K562 (cell line): ENCODE measurements around the gene ELOF1. TPM values are rescaled to one million over a fixed set of nuclear protein-coding genes. Genes with fewer than 3 reads are reported as not detected.
A peak's percentile ranks its signal among the peaks of the same experiment; 100 is the strongest.

ENCODE experiments used
- CEBPG ChIP-seq, 3 experiments: fragments of 200-800 bp in 1 of 3; sonication (Bioruptor generic) in 1 of 3; sonication (generic) in 1 of 3; formaldehyde crosslinking in 1 of 3; IDR thresholded peaks in 2 of 3; conservative IDR thresholded peaks in 1 of 3; 2 replicates each; pipeline versions ENCODE4 v1.6.1 to v1.8.0; 2016 to 2022; ENCODE audit warnings: missing compliant biosample characterization in 2 of 3, missing genetic modification characterization in 2 of 3, mild to moderate bottlenecking in 1 of 3, missing genetic modification reagents in 1 of 3
- E2F1 ChIP-seq: sonication (generic); formaldehyde crosslinking; IDR thresholded peaks from 2 replicates; pipeline ENCODE4 v1.8.1; 2023; ENCODE audit warnings: mild to moderate bottlenecking, missing genetic modification reagents, moderate library complexity
- ESRRA ChIP-seq: fragments of 450-650 bp; IDR thresholded peaks from 2 replicates; pipeline ENCODE4 v1.6.1; 2014; ENCODE audit warnings: low read depth, mild to moderate bottlenecking, moderate library complexity, borderline replicate concordance
- HDAC1 ChIP-seq, 2 experiments: fragments of 450-650 bp; IDR thresholded peaks; 2 replicates each; pipeline ENCODE4 v1.6.1; 2016 to 2017; ENCODE audit warnings: inconsistent platforms in 1 of 2, mild to moderate bottlenecking in 1 of 2, moderate library complexity in 1 of 2
- JUN ChIP-seq, 2 experiments: sonication (generic) in 1 of 2; formaldehyde crosslinking in 1 of 2; IDR thresholded peaks; 2 replicates each; pipeline versions ENCODE4 v1.6.1 to v1.8.0; 2012 to 2022; ENCODE audit warnings: borderline replicate concordance in 2 of 2, mild to moderate bottlenecking in 2 of 2, improper control_type of control experiment in 1 of 2, low read depth in 1 of 2, low read length in 1 of 2, missing genetic modification reagents in 1 of 2
- JUND ChIP-seq, 2 experiments: IDR thresholded peaks; 2 replicates in 1 of 2; 3 replicates in 1 of 2; pipeline ENCODE4 v1.6.1; 2011; ENCODE audit warnings: borderline replicate concordance in 2 of 2, low read depth in 2 of 2, low read length in 2 of 2, improper control_type of control experiment in 1 of 2, missing biosample characterization in 1 of 2, missing genetic modification characterization in 1 of 2, missing genetic modification reagents in 1 of 2
- MTF1 ChIP-seq: fragments of 250-450 bp; sonication (Bioruptor Pico); IDR thresholded peaks from 2 replicates; pipeline ENCODE4 v1.9.0; 2021; ENCODE audit warnings: moderate library complexity, mild to moderate bottlenecking, inconsistent platforms, borderline replicate concordance
- NR2C2 ChIP-seq, 2 experiments: fragments of 200-800 bp in 1 of 2; sonication (Bioruptor generic) in 1 of 2; sonication (generic) in 1 of 2; formaldehyde crosslinking in 1 of 2; IDR thresholded peaks; 2 replicates each; pipeline versions ENCODE4 v1.6.1 to v1.8.0; 2016 to 2022; ENCODE audit warnings: mild to moderate bottlenecking in 1 of 2, missing compliant biosample characterization in 1 of 2, missing genetic modification characterization in 1 of 2, missing genetic modification reagents in 1 of 2
- RBM25 ChIP-seq: fragments of 200-400 bp; formaldehyde crosslinking; IDR thresholded peaks from 2 replicates; pipeline ENCODE4 v1.6.1; 2018; ENCODE audit warnings: low read length, low read depth, moderate library complexity; ENCODE audit not compliant: severe bottlenecking
- ZNF23 ChIP-seq: fragments of 250-450 bp; sonication (Bioruptor Pico); IDR thresholded peaks from 2 replicates; pipeline ENCODE4 v1.4.0; 2020; ENCODE audit warnings: mild to moderate bottlenecking
- ZNF316 ChIP-seq: fragments of 450-650 bp; IDR thresholded peaks from 2 replicates; pipeline ENCODE4 v1.6.1; 2016
- ZNF740 ChIP-seq, 3 experiments: fragments of 200-800 bp in 1 of 3; sonication (Bioruptor generic) in 1 of 3; sonication (generic) in 1 of 3; formaldehyde crosslinking in 1 of 3; IDR thresholded peaks; 2 replicates each; pipeline versions ENCODE4 v1.6.1 to v1.8.0; 2016 to 2022; ENCODE audit warnings: mild to moderate bottlenecking in 2 of 3, missing compliant biosample characterization in 2 of 3, missing genetic modification characterization in 2 of 3, missing genetic modification reagents in 1 of 3
- polyA plus RNA-seq, 8 experiments: library from polyadenylated mRNA; depleted of rRNA in 4 of 8; stranded (reverse) in 5 of 8; unstranded in 3 of 8; fragments of >200 nt; fragmentation: Nextera tagmentation in 2 of 8; fragmentation: Illumina TruSeq in 1 of 8; extraction: Ambion mirVana in 2 of 8; extraction: Trizol in 1 of 8; gene quantifications; 2 replicates each; pipeline versions ENCODE4 v1.2.1 to v1.2.3, GENCODE V29; 2011 to 2014; ENCODE audit warnings: inconsistent platforms in 1 of 8, missing spikeins in 1 of 8
- total RNA-seq, 7 experiments: library from RNA; depleted of rRNA in 6 of 7; stranded (reverse); fragments of >200 nt in 6 of 7; fragmentation: Illumina TruSeq in 2 of 7; extraction: Trizol in 2 of 7; gene quantifications; 2 replicates each; pipeline versions ENCODE4 v1.2.1 to v1.2.3, GENCODE V29; 2011 to 2021; ENCODE audit warnings: low replicate concordance in 1 of 7
- TF ChIP-seq, protein P1 (sequence below): fragments of 200-800 bp; sonication (Bioruptor generic); IDR thresholded peaks from 2 replicates; pipeline ENCODE4 v1.6.1; 2017; ENCODE audit warnings: missing genetic modification characterization, missing compliant biosample characterization
- TF ChIP-seq, protein P2 (sequence below): fragments of 450-650 bp; IDR thresholded peaks from 2 replicates; pipeline ENCODE4 v1.6.1; 2018; ENCODE audit not compliant: partially characterized antibody
- TF ChIP-seq, protein P3 (sequence below): sonication (generic); IDR thresholded peaks from 2 replicates; pipeline ENCODE4 v1.6.1; 2016

The ELOF1 gene
- total and polyA plus RNA-seq, 9 of the 15 experiments (the other 6 are each of a cell fraction or from before 2014, with no cell fraction given), result 16.7 to 147 (median 74.2) TPM

- TF ChIP-seq, protein P1, sequence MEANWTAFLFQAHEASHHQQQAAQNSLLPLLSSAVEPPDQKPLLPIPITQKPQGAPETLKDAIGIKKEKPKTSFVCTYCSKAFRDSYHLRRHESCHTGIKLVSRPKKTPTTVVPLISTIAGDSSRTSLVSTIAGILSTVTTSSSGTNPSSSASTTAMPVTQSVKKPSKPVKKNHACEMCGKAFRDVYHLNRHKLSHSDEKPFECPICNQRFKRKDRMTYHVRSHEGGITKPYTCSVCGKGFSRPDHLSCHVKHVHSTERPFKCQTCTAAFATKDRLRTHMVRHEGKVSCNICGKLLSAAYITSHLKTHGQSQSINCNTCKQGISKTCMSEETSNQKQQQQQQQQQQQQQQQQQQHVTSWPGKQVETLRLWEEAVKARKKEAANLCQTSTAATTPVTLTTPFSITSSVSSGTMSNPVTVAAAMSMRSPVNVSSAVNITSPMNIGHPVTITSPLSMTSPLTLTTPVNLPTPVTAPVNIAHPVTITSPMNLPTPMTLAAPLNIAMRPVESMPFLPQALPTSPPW (CRISPR knock-in tag), result peak; percentile 89
- TF ChIP-seq, protein P2, sequence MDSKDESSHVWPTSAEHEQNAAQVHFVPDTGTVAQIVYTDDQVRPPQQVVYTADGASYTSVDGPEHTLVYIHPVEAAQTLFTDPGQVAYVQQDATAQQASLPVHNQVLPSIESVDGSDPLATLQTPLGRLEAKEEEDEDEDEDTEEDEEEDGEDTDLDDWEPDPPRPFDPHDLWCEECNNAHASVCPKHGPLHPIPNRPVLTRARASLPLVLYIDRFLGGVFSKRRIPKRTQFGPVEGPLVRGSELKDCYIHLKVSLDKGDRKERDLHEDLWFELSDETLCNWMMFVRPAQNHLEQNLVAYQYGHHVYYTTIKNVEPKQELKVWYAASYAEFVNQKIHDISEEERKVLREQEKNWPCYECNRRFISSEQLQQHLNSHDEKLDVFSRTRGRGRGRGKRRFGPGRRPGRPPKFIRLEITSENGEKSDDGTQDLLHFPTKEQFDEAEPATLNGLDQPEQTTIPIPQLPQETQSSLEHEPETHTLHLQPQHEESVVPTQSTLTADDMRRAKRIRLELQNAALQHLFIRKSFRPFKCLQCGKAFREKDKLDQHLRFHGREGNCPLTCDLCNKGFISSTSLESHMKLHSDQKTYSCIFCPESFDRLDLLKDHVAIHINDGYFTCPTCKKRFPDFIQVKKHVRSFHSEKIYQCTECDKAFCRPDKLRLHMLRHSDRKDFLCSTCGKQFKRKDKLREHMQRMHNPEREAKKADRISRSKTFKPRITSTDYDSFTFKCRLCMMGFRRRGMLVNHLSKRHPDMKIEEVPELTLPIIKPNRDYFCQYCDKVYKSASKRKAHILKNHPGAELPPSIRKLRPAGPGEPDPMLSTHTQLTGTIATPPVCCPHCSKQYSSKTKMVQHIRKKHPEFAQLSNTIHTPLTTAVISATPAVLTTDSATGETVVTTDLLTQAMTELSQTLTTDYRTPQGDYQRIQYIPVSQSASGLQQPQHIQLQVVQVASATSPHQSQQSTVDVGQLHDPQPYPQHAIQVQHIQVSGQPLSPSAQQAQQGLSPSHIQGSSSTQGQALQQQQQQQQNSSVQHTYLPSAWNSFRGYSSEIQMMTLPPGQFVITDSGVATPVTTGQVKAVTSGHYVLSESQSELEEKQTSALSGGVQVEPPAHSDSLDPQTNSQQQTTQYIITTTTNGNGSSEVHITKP, result peak; percentile 67
- TF ChIP-seq RBM25 (peak; percentile 16), E2F1 (CRISPR knock-in tag) (no peak), ESRRA (peak; percentile 9; the same call in 1 of the 2 replicates), ZNF316 (no peak), ZNF740 (CRISPR knock-in tag; IDR thresholded peaks at IDR 0.05) (peak; percentile 93), ZNF740 (tag; IDR thresholded peaks at IDR 0.05) (no peak; a peak in 2 of 4 replicates), JUND (IDR thresholded peaks at IDR 0.05; ENCODE audit: borderline replicate concordance, low read depth, low read length) (0 out of 2 replicates have a peak, but pooled peaks have one; percentile 25), JUND (tag; IDR thresholded peaks at IDR 0.05; ENCODE audit: borderline replicate concordance, low read depth, low read length) (no peak), ZNF23 (CRISPR knock-in tag) (no peak), JUN (IDR thresholded peaks at IDR 0.05; ENCODE audit: borderline replicate concordance, low read depth, low read length) (no peak), JUN (CRISPR knock-in tag; IDR thresholded peaks at IDR 0.05; ENCODE audit: borderline replicate concordance) (no peak), MTF1 (CRISPR knock-in tag) (no peak), HDAC1 (IDR thresholded peaks at IDR 0.05) (0 out of 4 replicates have a peak, but pooled peaks of 1 of the 2 experiments have one; percentile 12), NR2C2 (CRISPR knock-in tag; IDR thresholded peaks at IDR 0.05) (0 out of 2 replicates have a peak, but pooled peaks have one; percentile 26), NR2C2 (tag; IDR thresholded peaks at IDR 0.05) (no peak), CEBPG (CRISPR knock-in tag; IDR thresholded peaks at IDR 0.05) (no peak), CEBPG (tag; conservative IDR thresholded peaks at IDR 0.05 in 1 of 2, IDR thresholded peaks at IDR 0.05 in 1 of 2) (no peak)
- TF ChIP-seq, protein P3, sequence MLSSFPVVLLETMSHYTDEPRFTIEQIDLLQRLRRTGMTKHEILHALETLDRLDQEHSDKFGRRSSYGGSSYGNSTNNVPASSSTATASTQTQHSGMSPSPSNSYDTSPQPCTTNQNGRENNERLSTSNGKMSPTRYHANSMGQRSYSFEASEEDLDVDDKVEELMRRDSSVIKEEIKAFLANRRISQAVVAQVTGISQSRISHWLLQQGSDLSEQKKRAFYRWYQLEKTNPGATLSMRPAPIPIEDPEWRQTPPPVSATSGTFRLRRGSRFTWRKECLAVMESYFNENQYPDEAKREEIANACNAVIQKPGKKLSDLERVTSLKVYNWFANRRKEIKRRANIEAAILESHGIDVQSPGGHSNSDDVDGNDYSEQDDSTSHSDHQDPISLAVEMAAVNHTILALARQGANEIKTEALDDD, result peak; percentile 67; the same call in 1 of the 2 replicates
Observed at GRCh38 chr19:11505032-11505503, 54.0 kb downstream of the ELOF1 start (continued).
